Activated gamma-delta T cell treated with Interleukin-2 at 50 U/mL for 16 hours (primary cell): ENCODE measurements around the gene TCF21.
"Not testable (repeated sequence)": the region's sequence is repeated elsewhere in the genome, so short reads cannot be mapped to it uniquely, and the experiment has no call there.

Experiments used
- DNase-seq: peaks from one replicate; pipeline ENCODE4 v3.0.0-alpha.2; 2020

The TCF21 gene

DNA sequence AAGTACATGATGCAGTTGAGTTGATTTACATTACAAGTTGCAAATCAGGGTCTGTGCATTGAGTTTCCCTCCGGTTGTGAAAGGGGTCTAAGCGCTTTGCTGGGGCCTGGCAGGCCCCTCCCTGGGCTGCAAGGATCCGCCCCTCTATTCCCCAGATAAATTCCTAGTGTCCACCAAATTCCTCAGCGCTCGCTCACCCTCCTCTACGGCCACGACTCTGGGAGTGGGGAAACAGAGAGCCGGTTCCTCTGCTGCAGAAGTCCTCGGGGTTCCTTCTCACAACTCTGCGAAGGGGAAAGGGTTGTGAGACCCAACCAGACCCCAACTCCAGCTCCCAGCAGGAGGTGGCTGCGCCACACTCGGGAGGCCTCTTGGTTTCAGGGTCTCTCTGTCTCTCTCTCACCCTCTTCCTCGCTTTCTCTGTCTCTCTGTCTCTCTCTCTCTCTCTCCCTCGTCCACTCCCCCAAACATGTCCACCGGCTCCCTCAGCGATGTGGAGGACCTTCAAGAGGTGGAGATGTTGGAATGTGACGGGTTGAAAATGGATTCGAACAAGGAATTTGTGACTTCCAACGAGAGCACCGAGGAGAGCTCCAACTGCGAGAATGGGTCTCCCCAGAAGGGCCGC is at the start of gene TCF21:
TSS of gene TCF21 (plus strand) at position 185 of the 628 bp plus-strand sequence. CDS start at position 470, 285 bp downstream.
- DNase-seq: no peak

DNA sequence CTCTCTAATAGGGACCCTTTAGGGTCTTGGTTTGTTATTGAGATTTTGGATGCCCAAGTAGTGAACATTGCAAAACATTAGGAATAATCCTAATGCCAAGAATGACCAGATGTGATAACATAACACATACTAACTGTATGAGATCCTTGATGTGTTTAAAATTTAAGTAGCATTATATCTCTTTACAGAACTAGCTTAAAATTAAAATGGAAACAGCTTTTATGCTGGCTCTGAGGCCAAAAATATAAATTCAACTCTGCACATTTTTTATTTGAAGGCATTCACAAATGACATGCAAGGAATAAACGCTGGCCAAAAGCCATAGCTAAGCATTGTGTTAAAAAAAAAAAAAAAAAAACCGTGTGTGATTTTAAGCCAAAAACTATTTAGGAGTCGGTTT is 47.7 kb upstream of the TCF21 start:
- DNase-seq: no peak

DNA sequence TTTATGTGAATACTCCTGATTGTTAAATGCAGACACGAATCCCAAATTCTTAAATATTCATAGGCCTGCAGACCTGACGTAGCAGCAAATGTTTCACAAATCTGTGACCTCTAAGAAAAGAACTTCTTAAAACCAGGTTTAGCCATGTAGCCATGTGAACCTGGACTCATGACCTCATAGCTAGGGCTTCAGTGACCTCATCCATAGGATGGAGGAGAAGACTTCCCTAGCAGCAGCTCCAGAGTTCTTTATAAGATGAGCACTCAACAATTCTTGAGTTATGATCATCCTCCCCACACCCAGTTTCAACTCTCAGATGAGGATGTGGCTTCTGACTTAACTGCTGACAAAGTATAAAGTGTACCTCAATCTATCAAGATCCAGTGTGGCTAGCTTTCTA is 45.8 kb upstream of the TCF21 start:
- no peak for DNase-seq

DNA sequence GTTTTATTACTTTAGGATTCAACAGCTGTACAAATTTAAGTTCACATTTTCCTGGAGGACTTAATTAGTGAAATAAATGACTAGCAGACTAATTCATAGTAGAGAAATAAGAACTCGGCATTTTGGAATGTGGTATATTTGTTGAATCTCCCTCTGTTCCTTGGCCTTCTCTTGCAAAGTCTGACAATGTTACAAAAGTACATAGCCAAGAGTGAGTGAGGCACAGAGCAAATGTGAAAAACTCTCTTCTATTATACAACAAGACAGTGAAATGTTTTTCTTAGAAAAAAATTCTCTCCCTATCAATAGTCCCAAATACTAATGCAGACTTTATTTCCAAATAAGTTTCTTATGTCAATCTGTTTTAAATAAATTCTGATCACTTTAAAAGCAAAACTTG is 44.2 kb upstream of the TCF21 start:
- no peak for DNase-seq

DNA sequence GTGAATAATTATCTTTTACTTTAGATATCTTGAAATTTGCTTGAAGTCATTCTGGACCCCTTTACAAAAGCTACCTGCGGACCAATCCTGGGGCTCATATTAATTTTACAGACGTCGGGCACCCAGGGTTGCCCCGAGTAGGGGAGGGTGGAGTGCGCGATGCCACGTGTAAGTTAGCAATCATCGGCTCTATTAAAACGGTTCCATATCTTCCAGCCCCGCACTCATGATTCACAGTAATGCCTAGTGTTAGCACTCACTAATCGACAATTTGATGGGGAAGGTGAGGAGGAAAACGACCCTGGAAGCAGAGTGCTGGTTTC is 34.9 kb upstream of the TCF21 start:
- no peak for DNase-seq

DNA sequence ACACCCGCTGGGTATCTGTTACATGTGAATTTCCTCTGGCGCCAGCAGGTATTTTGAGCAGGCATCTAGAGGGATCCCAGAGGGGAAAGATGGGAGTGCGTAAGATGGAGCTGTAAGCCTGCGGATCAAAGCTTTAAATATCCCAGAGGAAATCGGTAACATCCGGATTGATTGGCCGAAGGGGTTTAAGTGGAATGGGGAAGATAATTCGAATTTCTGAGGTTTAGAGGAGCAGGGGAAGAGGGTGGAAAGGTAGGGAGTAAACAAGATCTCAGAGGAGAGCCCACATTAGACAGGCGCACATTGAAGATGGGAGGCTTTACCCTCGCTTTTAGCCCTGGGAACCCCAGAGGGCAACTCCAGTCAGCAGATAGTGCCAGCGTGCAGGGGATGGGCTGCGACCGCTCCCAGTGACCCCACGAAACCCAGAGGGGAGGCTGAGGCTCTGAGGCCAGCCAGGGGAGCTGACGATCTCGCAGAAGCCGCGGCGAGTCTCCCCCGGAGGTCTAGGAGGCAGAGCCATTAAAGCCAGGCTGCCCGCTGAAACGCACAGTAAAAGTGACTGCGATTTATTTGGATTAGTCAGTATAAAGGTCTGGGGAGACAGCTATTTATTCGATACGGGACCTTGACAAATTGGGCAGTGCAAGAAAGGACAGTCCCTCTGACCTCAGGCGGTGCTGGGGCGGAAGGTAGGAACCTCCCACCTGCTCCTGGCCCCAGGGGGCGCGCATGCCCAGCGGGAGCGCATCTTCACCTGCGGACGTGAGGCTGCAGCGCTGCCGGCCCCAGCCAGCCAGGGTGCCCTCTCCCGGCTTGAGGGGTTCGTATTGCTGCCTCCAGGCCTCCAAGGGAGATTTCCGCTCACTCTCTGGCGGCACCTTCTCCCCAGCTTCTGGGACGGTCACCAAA is 34.3 kb upstream of the TCF21 start:
- no peak for DNase-seq

DNA sequence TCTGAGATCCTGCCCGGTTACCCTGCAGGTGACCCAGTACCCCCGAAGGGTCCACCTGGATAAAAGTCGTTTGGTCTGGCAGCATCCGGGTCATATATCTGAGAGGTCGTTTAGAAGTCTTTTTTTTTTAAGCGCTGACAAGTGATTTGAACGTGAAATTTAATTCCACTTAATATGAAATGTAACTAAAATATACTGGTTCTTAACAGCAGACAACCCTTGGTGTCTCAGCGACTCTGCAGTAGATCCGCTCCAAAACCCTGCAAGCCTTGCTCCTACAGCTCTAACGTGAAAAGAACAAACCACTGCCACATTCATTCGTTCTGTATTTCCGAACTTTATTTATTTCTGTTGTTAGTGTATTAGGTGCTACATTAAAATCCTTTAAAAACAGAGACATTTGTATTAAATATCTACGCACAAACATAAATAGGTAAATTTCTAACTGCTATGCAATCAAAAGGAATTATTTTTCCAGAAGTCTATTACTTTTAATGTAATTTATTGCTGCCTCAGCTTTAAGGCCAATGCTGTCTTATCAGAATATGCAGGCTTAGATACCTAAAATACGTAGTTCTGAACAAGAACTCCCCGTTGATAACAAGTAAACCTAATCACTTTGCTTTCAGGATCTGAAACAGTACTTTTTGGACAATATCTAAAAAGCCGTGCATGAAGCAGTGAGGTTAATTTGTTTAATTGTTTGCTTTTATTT is 33.5 kb upstream of the TCF21 start:
- DNase-seq: no peak

DNA sequence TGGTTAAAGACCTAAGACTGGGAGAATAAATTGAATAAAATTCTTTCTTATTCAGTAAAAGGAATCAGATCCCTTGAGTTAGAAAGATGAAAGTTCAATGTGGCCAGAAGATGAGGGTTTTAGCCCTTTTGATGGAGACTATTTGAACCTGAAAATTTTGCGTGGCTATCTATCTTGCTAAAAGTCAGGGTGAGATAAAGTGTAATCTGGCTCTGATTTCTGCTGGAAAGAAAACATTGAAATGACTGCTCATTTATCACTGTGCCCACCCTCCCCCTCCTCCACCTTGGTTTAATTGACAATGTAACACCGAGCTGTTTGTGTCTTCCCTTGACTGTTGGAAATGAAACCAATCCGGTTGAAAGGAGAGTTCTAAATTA is 32.9 kb upstream of the TCF21 start:
- no peak for DNase-seq

DNA sequence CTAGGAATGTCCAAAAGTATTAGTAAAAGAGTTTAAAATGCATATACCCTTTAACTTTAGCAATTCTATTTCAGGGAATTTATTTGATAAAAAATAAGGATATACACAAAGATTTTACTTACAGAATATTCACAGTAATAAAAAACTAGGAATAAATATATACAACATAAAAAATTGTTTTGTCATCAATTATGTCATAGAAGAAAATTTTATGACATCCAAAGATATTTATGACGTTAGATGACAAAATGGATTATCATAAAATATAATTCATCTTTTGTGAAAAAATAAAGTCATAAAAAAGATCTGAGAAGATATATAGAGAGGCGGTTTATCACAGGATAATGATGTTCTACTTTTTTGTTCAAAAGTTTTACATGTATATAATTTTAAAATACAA is 32.0 kb upstream of the TCF21 start:
- no peak for DNase-seq

DNA sequence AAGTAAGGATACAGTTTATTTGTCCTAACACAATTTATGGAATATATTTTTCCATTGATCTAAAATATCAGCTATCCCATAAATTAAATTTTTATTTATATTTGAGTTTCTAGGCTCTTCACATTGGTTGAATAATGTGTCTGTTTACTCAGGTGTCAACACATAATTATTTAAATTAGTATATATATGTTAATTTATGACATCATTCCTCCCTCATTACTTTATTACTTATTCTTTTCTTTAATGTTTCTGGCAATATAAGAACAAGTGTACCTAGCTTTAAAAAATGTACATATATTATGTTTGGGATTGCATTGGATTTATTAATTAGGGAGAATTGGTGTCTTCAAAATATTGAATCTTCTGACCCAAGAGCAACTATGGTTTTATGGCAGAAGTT is 31.2 kb upstream of the TCF21 start:
- no peak for DNase-seq

DNA sequence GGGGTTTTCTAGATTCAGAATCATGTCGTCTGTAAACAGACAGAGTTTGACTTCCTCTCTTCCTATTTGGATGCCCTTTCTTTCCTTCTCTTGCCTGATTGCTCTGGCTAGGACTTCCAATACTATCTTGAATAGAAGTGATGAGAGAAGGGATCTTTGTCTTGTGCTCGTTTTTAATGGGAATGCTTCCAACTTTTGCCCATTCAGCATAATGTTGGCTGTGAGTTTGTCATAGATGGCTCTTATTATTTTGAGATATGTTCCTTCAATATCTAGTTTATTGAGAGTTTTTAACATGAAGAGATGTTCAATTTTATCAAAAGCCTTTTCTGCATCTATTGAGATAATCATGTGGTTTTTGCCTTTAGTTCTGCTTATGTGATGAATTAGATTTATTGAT is 27.6 kb upstream of the TCF21 start:
- not testable (repeated sequence) for DNase-seq

DNA sequence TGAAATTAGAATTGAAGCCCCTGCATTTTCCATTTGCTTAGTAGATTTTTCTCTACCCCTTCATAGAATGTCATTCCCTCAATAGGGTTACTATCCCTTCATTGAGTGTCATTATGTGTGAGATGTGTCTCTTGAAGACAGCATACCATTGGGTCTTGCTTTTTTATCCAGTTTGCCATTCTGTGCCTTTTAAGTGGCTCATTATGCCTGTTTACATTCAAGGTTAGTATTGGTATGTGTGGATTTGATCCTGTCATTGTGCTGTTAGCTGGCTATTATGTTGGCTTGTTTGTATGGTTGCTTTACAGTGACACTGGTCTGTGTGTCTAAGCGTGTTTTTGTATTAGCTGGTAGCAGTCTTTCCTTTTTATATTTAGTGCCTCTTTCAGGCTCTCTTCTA is 25.7 kb upstream of the TCF21 start:
- DNase-seq: no peak

DNA sequence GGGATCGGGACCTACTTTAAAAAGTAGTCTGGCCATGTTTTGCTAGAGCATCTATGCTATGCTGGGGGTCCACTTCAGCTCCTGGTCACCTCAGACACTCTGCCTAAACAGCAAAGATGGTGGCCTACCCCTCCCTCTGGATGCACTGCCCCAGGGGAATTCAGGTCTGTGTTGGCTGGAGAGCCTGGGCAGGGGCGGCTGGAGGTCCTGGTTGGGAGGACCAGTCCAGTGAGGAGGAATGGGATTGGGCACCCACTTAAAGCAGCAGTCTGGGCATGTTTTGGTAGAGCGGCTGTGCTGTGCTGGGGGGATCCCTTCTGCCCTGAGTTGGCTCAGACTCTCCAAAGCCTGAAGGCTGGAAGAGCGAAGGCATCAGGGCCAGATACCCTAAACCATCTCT is 23.2 kb upstream of the TCF21 start:
- DNase-seq: no peak

DNA sequence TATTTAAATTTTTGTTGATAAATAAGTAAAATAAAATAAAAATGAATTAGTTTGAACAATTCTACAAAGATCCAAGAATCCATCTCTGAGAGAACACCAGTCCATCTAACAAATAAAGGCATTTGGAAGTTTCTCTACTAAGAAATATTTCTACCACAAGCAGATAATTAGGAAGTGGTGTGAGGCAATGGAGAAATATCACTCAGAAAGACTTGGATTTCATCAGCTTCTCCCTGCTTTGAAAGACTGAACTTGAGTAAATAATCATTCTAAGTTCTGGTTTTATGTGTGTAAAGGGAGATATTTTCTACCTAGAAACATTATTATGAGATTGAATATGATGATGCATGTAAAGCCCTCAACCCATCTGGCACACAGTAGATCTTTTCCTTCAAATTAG is 17.8 kb upstream of the TCF21 start:
- DNase-seq: no peak

DNA sequence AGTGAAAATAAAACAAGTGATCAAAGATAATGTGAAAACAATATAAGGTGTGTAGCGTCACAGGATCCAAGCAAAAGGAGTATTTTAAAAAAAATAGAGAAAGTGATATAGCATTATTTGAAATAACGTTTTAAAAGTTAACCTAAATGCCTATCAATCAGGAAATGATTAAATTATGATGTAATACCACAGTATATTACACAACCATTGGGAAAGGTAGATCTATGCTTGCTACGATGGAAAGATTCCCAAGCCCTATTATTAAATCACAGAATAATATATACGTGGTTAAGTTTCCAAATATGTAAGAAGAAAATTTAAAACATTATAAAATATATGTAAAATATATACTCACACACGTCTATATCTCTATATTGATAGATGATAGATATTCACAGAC is 15.4 kb upstream of the TCF21 start:
- DNase-seq: no peak

DNA sequence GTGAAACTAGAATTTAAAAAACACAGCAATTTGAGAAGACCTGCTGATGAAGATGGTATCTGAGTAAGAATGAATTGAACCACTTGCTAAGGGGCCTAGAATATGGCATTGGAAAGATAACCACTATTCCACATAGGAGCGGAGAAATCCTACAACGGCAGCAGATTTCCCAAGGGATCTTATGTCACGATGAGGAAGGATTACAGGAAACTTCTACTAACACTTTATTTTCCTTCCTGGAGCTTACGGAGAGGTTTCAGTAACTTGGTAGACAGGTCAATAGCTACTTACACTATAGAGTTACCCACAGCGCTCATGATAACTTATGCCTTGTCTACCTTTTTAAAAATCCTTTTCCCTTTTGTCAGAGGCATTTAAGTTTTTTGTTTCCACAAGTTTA is 11.8 kb upstream of the TCF21 start:
- no peak for DNase-seq

DNA sequence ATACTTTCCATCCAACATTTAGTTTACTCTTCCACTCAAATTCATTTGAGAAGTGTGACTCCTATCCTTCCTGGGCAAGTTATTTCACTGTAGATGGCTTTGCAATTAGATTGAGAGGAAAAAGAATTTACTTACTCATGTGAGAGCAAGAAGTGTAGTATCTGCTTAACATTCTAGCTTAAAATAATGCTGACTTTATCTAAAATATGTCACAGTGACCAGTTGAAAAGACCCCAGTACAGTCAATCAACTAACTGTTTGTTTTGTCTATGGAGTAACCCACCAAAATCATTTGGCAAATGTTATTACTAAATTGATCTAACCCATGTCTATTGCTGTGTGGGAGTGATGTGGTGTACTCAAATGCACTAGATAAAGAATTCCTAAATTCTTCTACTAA is 8.9 kb upstream of the TCF21 start:
- DNase-seq: no peak

DNA sequence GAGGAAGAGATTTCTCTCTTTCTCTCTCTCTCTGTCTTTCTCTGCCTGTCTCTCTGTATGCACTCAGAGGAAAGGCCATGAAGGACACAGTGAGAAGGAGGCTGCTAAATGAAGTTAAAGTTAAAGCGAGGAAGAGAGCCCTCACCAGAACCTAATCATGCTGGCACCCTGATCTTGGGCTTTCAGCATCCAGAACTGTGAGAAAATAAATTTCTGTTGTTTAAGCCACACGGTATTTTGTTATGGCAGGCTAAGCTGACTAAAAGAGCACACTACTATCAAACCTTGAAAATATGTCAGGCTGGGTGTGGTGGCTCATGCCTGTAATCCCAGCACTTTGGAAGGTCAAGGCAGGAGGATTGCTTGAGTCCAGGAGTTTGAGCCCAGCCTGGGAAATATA is 8.0 kb upstream of the TCF21 start:
- no peak for DNase-seq

DNA sequence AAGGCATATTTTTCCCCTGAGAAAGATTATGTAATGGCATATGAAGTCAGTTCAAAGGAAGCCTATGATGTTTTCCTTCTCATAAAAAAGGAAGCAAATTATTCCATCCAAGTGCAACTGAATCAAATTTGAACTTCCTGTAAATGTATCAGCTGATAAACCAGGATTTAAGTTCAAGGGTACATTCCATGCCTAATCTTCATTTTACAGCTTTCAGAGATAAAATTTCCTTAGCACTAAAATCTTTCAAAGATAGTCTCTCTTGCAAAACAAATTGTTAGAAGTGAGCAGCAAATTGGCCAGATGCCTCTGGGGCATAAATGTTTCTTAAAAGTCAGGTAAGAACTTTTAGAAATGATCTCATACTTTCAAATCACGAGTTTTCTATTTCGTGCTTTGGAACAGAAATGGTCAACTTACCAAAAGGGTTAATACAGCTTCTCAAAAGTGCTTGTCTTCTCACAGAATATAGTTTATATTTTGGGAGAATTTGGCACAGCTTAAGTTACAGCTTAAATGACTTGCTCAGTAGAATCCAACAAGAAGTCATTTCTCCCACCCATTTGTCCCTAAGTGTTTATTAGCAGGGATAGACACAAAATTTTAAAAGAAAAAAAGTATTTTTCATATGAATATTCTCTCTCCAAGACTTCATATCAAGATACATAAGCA is 2.7 kb upstream of the TCF21 start:
- DNase-seq: no peak

DNA sequence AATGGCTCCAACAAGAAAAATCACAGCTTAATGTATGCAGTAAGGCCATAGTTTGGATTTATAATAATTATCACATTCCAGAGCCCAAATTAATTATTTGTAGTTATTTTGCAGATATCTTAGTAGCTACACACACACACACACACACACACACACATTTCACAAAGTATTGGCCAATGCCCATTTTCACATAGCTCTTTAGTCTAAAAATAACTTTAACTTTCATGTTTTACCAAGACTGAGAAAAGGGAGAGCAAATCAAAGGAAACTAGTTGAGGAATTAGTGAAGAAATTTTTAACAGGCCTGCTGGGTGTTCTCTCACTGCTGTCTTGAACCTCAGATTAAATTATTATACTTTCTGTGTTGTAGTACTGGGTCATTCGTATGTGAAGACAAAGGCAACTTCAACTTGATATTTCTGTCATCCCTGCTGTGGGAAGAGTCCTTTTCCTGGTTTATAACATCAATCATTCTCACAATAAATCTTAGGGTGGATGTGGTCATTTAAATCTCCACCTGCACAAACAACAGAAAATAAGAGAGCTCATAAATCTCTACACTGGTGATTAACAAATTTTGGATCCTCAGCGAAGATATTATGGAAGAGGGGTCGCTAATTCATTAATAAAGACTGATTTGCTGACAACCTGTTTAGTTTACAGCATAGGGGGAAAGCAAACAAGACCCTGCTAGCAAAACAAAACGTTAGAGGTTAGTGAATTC is 1.6 kb upstream of the TCF21 start:
- no peak for DNase-seq

DNA sequence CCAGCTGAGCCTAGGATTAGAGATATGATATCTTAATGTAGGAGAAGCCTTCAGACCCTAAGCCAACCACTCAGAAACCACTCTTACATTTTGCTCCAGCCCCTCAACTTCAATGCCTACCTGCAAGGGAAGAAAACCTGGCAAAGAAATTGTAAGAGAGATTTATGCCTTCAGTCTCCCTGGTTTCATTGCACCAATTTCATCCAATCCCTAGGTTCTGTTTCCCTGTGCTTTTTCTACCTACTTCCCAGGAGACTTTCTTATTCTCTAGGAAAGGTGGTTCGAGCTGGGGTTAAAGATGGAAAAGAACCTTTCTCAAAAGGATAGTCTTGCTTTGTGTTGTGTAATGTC is 1.1 kb upstream of the TCF21 start:
- DNase-seq: no peak

DNA sequence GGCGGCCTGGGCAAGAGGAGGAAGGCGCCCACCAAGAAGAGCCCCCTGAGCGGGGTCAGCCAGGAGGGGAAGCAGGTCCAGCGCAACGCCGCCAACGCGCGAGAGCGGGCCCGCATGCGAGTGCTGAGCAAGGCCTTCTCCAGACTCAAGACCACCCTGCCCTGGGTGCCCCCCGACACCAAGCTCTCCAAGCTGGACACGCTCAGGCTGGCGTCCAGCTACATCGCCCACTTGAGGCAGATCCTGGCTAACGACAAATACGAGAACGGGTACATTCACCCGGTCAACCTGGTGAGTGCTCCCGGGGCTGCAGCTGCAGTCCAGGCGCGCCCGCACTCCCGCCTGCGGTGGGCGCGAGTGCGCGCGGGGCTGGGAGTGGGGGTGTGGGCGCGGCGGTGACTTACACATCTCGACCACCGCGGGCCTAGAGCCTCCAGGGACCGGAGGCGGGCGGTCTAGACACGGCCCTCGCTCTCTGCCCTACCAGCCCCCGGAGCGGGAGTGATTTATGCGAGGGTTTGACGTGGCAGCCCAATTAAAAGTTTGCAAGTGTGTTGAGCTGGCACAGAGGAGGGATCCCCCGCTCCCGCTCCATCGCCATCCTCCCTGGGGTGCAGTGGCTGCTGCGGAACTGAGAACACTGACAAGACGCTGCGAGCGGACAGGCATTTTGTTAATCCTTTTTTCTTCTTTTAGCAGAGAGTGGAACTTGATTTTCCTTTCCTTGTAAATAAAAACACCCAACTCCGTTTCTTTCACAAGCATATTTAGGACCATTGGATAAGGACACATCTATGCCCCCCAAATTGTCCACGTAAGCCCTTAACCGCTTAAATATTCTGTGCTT is 867 bp downstream of the TCF21 start:
- DNase-seq: no peak
